ENCODE measurements around the gene SUMO3.

GRCh38 chr21:44766818-44767354, 51.0 kb downstream of the SUMO3 start:
- TF ChIP-seq, protein P1, sequence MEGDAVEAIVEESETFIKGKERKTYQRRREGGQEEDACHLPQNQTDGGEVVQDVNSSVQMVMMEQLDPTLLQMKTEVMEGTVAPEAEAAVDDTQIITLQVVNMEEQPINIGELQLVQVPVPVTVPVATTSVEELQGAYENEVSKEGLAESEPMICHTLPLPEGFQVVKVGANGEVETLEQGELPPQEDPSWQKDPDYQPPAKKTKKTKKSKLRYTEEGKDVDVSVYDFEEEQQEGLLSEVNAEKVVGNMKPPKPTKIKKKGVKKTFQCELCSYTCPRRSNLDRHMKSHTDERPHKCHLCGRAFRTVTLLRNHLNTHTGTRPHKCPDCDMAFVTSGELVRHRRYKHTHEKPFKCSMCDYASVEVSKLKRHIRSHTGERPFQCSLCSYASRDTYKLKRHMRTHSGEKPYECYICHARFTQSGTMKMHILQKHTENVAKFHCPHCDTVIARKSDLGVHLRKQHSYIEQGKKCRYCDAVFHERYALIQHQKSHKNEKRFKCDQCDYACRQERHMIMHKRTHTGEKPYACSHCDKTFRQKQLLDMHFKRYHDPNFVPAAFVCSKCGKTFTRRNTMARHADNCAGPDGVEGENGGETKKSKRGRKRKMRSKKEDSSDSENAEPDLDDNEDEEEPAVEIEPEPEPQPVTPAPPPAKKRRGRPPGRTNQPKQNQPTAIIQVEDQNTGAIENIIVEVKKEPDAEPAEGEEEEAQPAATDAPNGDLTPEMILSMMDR (IDR thresholded peaks at IDR 0.05; ENCODE audit: low read length): no peak
- no peak for TF ChIP-seq EZH2 (IDR thresholded peaks at IDR 0.05; ENCODE audit: borderline replicate concordance, low read length)

All from OCI-LY1 (cell line).